Measurements from ENCODE around the gene RAD17.
"Not testable (repeated sequence)": the region's sequence is repeated elsewhere in the genome, so short reads cannot be mapped to it uniquely, and the experiment has no call there.

Gene RAD17

DNA sequence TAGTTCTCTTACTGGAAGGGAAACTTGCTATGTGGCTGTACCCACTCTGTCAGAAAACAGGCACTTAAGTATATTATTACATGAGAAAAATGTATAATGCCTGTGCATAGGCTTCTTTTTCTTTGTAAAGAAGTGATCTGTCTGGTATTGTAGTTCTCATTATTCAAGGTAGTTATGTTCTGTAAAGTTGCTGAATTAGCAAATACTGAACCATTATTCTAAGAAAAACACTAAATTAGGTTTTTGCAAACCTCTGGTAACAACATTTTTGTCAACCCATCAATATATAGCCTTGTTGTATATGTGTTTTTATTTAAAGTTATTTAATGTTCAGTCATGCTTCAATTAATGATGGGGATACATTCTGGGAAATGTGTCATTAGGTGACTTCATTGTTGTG, 8.8 kb downstream of the RAD17 start:
- no peak for DNase-seq (ENCODE audit: low read depth in 2 of 2)

DNA sequence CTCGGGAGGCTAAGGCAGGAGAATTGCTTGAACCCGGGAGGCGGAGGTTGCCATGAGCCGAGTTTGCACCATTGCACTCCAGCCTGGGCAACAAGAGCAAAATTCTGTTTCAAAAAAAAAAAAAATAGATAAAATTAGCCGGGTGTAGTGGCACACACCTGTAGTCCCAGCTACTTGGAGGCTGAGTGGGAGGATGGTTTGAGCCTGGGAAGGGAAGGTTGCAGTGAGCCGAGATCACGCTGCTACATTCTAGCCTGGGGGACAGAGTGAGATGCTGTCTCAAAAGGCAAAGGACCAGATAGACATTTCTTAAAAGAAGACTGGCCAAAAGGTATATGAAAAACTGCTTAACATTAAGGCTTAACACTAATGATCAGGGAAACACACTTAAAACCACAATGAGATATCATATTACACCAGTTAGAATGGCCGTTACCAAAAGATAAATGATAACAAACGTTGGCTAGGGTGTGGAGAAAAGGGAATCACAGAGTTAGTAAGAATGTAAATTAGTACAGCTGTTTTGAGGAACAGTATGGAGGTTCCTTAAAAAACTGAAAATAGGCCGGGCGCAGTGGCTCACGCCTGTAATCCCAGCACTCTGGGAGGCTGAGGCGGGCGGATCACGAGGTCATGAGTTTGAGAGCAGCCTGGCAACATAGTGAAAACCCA, 35.2 kb downstream of the RAD17 start:
- DNase-seq (ENCODE audit: low read depth in 2 of 2): no peak

DNA sequence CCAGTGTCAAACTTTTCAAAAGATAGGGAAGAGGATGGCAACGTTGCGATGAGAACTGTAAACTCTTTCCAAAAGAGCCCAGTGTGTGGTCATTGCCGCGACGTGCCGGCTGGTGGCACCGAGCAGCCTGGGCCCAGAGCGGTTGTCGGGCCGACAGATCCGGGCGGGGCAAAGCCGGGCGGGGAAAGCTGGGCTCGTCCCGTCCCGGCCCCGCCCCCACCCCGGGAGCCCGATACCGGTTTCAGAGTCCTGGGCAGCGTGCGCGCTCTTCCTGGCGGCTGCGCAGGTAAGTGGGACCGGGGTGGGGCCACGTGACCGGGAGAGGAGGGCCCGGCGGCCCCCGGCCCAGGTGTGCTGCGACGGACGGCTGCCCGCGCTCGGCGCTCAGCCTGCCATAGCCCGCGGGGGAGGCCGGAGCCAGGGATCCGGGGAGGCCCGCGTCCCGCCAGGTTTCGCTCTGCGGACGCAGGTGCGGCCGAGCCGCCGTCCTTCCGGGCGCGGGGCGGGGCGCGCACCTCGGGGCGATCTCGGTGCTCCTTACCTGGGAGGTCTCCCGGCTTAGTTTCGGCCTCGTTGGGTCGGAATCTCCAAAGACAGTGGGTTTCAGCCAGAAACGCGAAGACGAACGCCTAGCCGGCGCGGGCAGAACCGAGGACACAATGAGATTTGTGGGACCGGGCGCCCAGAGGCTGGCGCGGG, 45.4 kb downstream of the RAD17 start, which contains the start of gene MARVELD2:
Gene MARVELD2 (plus strand): TSS at position 232 of the 699 bp plus-strand sequence. CDS start 4,270 bp downstream, outside the sequence.
- peak; percentile 5 to 32 for DNase-seq (ENCODE audit: low read depth in 2 of 2)

DNA sequence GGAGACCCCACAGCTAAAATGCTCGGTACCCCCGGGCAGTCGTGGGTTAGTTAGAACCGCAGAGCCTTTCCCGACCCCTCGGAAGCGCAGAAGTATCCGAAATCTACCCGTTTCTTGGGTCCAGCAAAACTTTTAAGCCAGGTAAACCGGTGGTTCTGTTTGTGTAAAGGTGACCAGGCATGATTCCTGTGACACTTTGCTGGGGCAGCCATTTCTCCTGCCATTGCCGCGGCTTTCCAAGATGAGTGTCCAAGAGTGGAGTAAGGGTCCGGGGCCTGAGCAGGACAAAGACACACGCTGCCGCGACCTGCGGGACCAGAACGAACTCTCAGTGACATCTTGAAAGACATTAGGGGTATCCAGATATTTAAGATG, 46.0 kb downstream of the RAD17 start:
- DNase-seq (ENCODE audit: low read depth in 2 of 2): no peak

DNA sequence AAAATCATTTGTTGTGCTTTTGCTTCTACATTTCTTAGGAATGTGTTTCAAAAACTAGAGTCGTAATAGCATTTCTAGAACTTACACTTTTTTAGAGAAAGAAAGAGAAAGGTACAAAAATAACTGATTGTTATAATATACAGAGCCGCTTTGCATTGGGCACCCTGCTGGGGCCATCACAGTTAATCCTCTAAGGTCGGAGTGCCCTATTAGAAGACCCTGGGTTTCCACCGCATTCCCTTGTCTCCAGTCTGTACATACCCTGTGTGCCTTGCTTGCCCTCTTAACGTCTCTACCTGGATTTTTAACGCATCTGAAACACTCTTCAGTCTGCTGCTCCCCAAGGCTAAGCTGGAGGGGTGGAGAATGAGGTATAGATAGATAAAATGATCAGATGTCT, 46.6 kb downstream of the RAD17 start:
- DNase-seq (ENCODE audit: low read depth in 2 of 2): no peak

DNA sequence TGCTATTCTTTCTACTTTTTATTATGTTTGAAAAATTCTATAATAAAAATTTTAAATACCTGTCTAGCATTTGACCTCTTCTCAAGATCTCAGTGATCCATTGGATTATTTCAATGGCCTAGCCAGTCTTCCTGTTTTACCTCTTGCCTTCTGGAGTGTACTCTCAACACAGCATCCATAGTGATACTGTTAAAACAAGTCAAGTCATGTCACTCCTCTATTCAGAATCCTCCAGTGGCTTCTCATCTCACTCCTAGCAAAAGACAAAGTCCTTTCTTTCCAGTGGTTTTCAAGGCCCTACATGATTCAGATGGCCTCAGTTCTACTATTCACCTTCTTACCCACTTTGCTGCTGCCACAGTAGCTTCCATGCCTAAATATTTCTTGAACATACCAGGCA, 47.1 kb downstream of the RAD17 start:
- no peak for DNase-seq (ENCODE audit: low read depth in 2 of 2)

DNA sequence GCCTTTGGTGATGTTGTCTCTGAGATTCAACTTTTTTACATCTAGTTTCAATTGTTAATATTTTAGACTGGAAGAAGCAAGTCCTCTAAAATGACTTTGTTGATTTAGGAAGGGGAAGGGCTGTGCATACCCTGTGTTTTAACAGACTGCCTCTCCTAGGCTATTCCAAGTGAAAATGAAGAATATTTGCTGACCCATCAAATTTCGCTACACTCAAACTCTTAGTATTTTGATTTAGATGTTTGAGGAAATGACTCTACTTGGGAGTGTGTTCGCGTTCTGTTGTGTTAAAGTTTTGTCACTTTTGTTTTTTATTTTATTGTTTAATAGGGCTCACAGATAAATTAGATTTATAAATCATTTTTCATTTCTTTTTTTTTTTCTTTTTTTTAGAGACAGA, 48.9 kb downstream of the RAD17 start:
- no peak for DNase-seq (ENCODE audit: low read depth in 2 of 2)

DNA sequence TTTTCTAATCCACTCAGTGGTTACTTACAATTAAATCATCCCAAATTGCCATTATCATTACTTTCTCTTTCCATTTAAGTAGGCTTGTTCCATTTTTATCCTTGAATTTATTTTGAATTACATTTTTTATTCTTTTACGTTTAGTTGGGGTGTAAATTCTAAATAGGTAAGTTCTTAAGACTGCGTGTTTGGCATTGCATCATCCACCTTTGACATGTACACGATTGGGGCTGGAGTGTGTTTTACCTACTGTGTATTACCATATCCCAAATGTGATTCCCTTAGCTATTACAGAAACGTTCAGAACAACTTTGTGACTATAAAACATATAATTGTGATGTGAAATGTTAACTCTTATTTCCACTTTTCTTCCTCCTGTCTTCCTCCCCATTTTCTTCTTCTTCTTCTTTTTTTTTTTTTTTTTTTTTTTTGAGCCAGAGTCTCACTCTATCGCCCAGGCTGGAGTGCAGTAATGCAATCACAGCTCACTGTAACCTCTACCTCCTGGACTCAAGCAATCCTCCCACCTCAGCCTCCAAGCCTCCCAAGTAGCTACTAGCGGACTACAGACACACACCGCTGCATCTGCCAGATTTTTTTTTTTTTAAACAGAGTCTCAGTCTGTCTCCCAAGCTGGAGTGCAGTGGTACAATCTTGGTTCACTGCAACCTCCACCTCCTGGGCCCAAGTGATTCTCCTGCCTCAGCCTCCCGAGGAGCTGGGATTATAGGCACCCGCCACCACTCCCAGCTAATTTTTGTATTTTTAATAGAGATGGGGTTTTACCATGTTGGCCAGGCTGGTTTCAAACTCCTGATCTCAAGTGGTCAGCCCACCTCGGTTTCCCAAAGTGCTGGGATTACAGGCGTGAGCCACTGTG, 62.0 kb downstream of the RAD17 start:
- no peak for DNase-seq (ENCODE audit: low read depth in 2 of 2)

DNA sequence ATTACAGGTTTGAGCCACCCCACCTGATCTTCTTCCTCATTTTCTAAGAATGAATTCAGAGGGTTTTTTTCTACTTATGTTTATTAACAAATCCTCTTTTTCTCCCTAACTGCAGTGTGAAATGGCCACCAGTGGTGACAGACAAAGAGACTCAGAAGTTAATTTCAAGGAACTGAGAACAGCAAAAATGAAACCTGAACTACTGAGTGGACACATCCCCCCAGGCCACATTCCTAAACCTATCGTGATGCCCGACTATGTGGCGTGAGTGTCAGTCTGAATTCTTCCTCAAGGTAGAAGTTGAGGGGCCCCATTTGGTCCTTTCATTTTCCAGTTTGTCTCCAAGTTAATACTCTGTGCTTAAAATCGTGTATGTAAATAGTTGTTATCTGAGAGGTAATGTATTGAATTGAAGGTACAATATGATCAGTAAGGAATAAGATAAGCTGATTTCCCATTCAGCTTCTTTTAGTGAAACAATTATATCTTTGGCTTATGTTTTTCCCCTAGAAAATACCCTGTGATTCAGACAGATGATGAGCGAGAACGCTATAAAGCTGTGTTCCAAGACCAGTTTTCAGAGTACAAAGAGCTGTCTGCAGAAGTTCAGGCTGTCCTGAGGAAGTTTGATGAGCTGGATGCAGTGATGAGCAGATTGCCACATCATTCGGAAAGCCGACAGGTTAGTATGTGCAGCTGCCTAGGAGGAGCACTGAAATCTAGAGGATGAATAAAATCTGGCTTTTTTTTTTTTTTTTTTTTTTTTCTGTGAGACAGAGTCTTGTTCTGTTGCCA, 63.0 kb downstream of the RAD17 start:
- no peak for DNase-seq (ENCODE audit: low read depth in 2 of 2)

DNA sequence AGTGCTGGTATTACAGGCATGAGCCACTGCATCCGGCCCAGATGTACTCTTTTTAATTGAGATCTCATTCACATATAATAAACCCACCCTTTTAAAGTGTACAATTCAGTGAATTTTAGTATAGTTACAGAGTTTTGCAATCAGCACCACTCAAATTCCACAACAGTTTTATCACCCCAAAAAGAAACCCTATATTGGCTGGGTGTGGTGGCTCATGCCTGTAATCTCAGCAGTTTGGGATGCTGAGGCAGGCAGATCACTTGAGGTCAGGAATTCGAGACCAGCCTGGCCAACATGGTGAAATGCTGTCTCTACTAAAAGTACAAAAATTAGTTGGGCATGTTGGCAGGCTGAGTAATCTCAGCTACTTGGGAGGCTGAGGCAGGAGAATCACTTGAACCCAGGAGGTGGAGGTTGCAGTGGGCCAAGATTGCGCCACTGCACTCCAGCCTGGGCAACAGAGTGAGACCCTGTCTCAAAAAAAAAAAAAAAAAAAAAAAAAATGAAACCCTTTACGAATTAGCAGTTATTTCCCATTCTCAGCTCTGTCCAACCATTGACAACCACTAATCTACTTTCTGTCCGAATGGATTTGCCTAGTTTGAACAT, 65.8 kb downstream of the RAD17 start:
- not testable (repeated sequence) for DNase-seq (ENCODE audit: low read depth in 2 of 2)

DNA sequence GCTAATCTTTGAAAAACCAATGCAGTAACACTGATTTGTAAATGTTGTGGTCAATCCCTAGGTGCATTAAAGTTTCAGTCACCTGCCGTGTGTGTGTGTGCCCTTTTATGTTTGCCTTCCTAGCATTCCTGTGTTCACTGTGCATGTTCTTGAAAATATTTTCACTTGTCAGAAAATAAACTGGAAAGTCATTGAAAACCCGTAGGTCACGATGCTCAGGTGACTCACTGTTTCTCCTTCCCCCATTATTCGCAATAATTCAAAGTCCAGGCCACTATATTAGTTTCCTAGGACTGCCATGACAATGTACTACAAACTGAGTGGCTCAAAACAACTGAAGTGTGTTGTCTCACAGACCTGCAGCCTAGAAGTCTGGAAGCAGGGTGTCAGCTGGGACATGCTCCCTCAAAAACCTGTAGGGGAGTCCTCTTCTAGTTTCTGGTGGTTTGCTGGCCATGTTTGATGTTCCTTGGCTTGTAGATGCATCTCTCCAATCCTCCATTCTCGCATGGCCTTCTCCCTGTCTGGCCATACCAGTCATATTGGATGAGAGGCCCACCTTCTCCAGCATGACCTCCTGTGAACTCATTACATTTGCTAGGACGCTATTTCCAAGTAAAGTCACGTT, 74.6 kb downstream of the RAD17 start:
- no peak for DNase-seq (ENCODE audit: low read depth in 2 of 2)

DNA sequence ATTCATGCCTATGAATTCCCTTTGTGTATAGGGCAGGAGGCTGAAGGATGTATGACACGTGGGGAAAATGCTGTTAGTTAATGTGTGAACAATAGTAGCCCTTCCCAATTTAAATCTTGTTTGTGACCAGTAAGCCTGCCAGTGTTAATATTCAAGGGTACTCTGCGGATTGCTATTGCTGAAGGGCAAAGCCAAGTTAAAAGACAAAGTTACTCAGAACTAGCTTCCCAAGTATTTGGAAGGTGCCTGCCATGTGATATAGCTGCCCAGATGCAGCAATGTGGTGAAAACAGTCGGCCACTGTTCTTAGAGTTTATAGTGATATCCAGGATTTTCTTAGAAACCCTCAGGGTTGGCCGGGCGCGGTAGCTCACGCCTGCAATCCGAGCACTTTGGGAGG, 79.9 kb downstream of the RAD17 start:
- no peak for DNase-seq (ENCODE audit: low read depth in 2 of 2)

DNA sequence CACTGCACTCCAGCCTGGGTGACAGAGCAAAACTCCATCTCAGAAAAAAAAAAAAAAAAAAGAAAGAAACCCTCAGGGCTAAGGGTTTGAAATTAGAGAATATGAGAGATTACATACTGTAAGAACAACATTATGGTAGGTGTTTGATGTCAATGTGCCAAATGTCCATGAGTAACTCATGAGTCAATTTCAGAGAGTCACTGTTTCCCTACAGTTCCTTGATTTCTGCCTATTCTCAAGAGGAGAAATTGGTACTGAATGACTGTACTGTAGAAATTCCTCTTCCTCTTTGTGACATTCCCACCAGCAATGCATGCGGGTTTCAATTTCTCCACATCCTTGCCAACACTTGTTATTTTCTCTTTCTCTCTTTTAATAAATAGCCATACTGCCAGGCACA, 80.5 kb downstream of the RAD17 start:
- no peak for DNase-seq (ENCODE audit: low read depth in 2 of 2)

DNA sequence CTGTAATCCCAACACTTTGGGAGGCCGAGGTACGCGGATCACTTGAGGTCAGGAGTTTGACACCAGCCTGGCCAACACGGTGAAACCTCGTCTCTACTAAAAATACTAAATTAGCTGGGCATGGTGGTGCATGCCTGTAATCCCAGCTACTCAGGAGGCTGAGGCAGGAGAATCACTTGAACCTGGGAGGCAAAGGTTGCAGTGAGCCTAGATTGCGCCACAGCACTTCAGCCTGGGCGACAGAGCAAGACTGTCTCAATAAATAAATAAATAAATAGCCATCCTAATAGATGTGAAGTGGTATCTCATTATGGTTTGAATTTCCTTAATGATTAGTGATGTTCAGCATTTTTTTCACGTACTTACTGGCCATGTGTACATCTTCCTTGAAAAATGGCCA, 80.9 kb downstream of the RAD17 start:
- not testable (repeated sequence) for DNase-seq (ENCODE audit: low read depth in 2 of 2)

DNA sequence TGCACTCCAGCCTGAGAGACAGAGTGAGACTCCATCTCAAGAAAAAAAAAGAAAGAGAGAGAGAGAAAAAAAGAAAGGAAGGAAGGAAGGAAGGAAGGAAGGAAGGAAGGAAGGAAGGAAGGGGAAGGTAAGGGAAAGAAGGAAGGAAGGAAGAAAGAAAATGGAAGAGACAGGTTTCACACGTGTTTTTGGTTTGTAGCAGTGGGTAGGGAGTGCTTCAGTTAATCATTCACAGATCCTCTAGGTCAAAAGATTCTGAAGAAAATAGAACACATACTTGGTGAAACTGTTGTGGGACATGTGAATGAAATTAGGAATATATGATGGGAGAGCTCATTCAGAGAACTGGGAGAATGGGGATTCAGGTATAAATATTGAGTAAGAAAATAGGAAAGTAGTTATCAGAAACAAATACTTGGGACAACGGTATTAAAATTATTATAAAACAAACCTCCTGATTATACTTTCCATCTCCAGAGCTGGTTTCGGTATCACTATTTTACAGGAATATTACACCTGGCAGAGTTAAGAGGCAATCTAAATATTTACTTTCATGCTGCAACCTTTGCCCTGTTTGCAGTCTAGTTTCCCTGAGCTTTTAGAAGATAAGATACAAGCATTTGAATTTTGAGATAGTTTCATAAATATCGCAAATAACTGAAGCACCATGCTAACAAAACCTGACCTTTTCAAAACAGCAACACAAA, 82.5 kb downstream of the RAD17 start:
- no peak for DNase-seq (ENCODE audit: low read depth in 2 of 2)

DNA sequence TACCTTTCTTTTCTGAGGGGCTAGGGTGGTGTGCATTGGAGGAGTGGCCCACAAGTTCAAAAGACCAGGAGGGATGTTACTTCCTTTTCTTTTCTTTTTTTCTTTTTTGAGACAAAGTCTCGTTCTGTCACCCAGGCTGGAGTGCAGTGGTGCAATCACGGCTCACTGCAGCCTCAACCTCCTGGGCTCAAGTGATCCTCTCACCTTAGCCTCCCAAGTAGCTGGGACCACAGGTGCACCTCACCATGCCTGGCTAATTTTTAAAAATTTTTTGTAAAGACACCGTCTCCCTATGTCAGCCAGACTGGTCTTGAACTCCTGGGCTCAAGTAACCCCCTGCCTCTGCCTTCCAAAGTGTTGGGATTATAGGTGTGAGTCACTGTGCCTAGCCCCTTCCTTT, 83.9 kb downstream of the RAD17 start:
- not testable (repeated sequence) for DNase-seq (ENCODE audit: low read depth in 2 of 2)

DNA sequence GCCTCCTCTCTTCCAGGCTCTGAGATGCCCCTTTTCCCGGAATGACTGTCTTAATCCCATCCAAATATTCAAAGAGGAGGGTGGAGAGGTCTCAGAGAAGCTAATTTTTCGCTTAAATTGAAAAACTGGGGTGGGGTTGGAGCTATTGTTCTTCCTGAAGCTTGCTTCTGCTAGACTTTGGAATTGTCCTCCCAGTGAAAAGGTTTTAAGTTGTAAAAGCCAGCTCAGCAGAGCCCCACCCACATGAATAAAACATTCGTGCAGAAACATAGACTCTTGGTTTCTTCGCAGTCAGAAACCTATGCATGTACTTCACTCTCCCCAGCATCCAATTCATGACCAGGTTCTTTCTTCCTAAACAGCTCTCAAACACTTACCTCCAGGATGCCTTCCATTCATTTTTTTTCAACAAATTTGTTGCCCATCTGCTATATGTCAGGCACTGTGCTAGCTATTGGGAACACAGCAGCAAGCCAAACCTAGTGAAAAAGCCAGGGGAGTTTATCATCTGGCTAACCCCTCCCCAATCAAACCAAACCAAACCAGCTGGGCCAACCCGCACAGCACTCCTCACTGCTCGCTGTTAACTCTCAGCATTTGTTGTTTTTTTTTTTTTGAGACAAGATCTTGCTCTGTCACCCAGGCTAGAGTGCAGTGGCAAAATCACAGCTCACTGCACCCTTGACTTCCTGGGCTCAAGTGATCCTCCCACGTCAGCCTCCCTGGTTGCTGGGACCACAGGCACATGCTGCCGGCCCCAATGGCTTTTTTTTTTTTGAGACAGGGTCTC, 85.0 kb downstream of the RAD17 start:
- no peak for DNase-seq (ENCODE audit: low read depth in 2 of 2)

DNA sequence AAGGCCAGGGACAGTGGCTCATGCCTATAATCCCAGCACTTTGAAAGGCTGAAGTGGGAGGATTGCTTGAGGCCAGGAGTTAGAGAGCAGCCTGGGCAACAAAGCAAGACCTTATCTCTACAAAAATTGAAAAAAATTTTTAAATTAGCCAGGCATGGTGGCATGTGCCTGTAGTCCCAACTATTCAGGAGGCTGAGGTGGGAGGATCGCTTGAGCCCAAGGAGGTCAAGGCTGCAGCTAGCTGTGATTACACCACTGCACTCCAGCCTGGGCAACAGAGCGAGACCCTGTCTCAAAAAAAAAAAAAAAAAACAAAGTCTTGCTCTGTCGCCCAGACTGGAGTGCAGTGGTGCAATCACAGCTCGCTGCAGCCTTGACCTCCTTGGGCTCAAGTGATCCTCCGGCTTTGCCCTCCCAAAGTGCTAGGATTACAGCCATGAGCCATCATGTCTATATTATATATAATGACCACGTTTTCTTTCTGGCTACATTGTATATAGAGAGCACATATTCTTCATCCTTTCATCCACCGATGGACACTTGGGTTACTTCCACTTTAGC, 85.9 kb downstream of the RAD17 start:
- DNase-seq (ENCODE audit: low read depth in 2 of 2): not testable (repeated sequence)

DNA sequence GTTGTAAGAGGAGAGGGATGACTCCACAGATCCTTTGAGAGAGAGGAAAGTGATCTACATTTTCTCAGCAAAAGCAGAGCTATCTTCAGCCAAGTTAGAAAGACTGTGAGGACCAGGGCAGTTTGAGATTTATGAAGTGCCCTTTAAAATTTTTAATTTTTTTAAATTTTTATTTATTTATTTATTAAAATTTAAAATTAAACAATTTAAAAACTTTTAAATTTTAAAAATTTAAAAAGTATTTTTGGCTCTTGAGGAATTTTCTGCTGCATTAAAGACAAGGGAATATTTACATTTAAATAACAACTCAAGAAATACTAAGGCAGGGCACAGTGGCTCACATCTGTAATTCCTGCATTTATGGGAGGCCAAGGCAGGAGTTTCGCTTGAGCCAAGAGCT, 92.6 kb downstream of the RAD17 start:
- no peak for DNase-seq (ENCODE audit: low read depth in 2 of 2)
